IMR-90 (cell line): ENCODE results near the gene XCR1. TPM values are rescaled to one million over a fixed set of nuclear protein-coding genes. Genes with fewer than 3 reads are reported as not detected.

Experiments
- ATAC-seq: fragments of 200-7000 bp; cut with Tn5 transposase; 2 replicates; pipeline ENCODE4 v1.9.1; 2020; ENCODE audit warnings: low read depth, mild to moderate bottlenecking, moderate library complexity
- BruUV-seq: library from RNA; stranded (reverse); fragments of 400-500 nt; replicated peaks from 2 replicates; lab custom pipeline; 2021; lab: Mats Ljungman, UMichigan
- CTCF ChIA-PET: fragments of 300-600 bp; formaldehyde crosslinking; extraction: SDS; loops from one replicate; lab custom pipeline; 2021; ENCODE audit warnings: antibody characterized with exemption; lab: Yijun Ruan, JAX
- POLR2A ChIA-PET: fragments of 300-600 bp; sonication (Branson Sonifier 250); formaldehyde crosslinking; loops from one replicate; lab custom pipeline; 2022; ENCODE audit warnings: antibody characterized with exemption; ENCODE audit not compliant: unreplicated experiment; lab: Charles Lee
- DNase-seq: peaks from one replicate; pipeline ENCODE4 v3.0.0; 2013
- H2AFZ ChIP-seq: replicated peaks from 2 replicates; pipeline ENCODE3; 2013; ENCODE audit warnings: low read length, mild to moderate bottlenecking; ENCODE audit not compliant: poor library complexity
- H2AK5ac ChIP-seq: 2 replicates; pipeline ENCODE4 v1.6.1; 2013; ENCODE audit warnings: low read depth, low read length, inconsistent platforms
- H2AK9ac ChIP-seq: replicated peaks from 2 replicates; pipeline ENCODE3; 2013; ENCODE audit warnings: mild to moderate bottlenecking, low read depth, low read length, moderate library complexity; ENCODE audit not compliant: poor library complexity
- H2BK120ac ChIP-seq: 2 replicates; pipeline ENCODE4 v1.6.1; 2013; ENCODE audit warnings: low read depth, low read length, inconsistent platforms
- H2BK15ac ChIP-seq: 3 replicates; pipeline ENCODE4 v1.6.1; 2013; ENCODE audit warnings: low read depth, low read length, inconsistent platforms
- H2BK20ac ChIP-seq: 2 replicates; pipeline ENCODE4 v1.6.1; 2013; ENCODE audit warnings: low read depth, mild to moderate bottlenecking, inconsistent platforms, low read length, moderate library complexity
- H2BK5ac ChIP-seq: 2 replicates; pipeline ENCODE4 v1.6.1; 2013; ENCODE audit warnings: mild to moderate bottlenecking, low read depth, low read length, inconsistent platforms; ENCODE audit not compliant: poor library complexity, severe bottlenecking
- H3K14ac ChIP-seq: replicated peaks from 2 replicates; pipeline ENCODE4 v1.6.1; 2013; ENCODE audit warnings: low read depth, low read length, inconsistent platforms
- H3K18ac ChIP-seq: 2 replicates; pipeline ENCODE4 v1.6.1; 2013; ENCODE audit warnings: low read depth, low read length, control low read depth
- H3K23ac ChIP-seq: 2 replicates; pipeline ENCODE4 v1.6.1; 2013; ENCODE audit warnings: low read depth, low read length, inconsistent platforms
- H3K27ac ChIP-seq: 2 replicates; pipeline ENCODE4 v1.5.1; 2013; ENCODE audit warnings: mild to moderate bottlenecking, control low read depth, low read length; ENCODE audit not compliant: insufficient read depth
- H3K27me3 ChIP-seq: 2 replicates; pipeline ENCODE4 v1.6.1; 2013; ENCODE audit warnings: low read length; ENCODE audit not compliant: control insufficient read depth, insufficient read depth
- H3K36me3 ChIP-seq: 2 replicates; pipeline ENCODE4 v1.6.1; 2013; ENCODE audit warnings: low read length, mixed read lengths; ENCODE audit not compliant: control insufficient read depth, insufficient read depth
- H3K4ac ChIP-seq: 2 replicates; pipeline ENCODE4 v1.6.1; 2013; ENCODE audit warnings: low read depth, low read length, inconsistent platforms
- H3K4me1 ChIP-seq: 2 replicates; pipeline ENCODE4 v1.6.1; 2013; ENCODE audit warnings: low read length, mixed read lengths; ENCODE audit not compliant: control insufficient read depth, insufficient read depth
- H3K4me2 ChIP-seq: 2 replicates; pipeline ENCODE4 v1.6.1; 2013; ENCODE audit warnings: low read depth, mild to moderate bottlenecking, control low read depth, low read length, moderate library complexity
- H3K4me3 ChIP-seq: 2 replicates; pipeline ENCODE4 v1.5.1; 2013; ENCODE audit warnings: low read depth, mild to moderate bottlenecking, control low read depth, low read length, moderate library complexity; ENCODE audit not compliant: insufficient read depth
- H3K56ac ChIP-seq: 2 replicates; pipeline ENCODE4 v1.6.1; 2013; ENCODE audit warnings: low read length, inconsistent platforms; ENCODE audit not compliant: insufficient read depth; ENCODE audit errors: extremely low read depth
- H3K79me1 ChIP-seq, 2 experiments: 2 replicates each; pipeline ENCODE4 v1.6.1; 2013; ENCODE audit warnings: low read length in 2 of 2, inconsistent platforms in 1 of 2, low read depth in 1 of 2
- H3K9ac ChIP-seq: 2 replicates; pipeline ENCODE4 v1.6.1; 2013; ENCODE audit warnings: low read depth, low read length, control low read depth
- H3K9me1 ChIP-seq: 2 replicates; pipeline ENCODE4 v1.6.1; 2013; ENCODE audit warnings: low read length, inconsistent platforms; ENCODE audit not compliant: insufficient read depth
- H3K9me3 ChIP-seq: 2 replicates; pipeline ENCODE4 v1.6.1; 2013; ENCODE audit warnings: low read length; ENCODE audit not compliant: control insufficient read depth, insufficient read depth
- H4K20me1 ChIP-seq: 2 replicates; pipeline ENCODE4 v1.6.1; 2013; ENCODE audit warnings: low read length, inconsistent platforms; ENCODE audit not compliant: insufficient read depth
- H4K5ac ChIP-seq: 2 replicates; pipeline ENCODE4 v1.6.1; 2013; ENCODE audit warnings: mild to moderate bottlenecking, low read depth, low read length, control low read depth
- H4K8ac ChIP-seq, 2 experiments: 2 replicates each; pipeline ENCODE4 v1.6.1; 2013; ENCODE audit warnings: low read depth in 2 of 2, low read length in 2 of 2, control low read depth in 1 of 2, inconsistent platforms in 1 of 2
- H4K91ac ChIP-seq: 2 replicates; pipeline ENCODE4 v1.6.1; 2013; ENCODE audit warnings: low read depth, low read length, inconsistent platforms; ENCODE audit not compliant: insufficient read depth
- BHLHE40 ChIP-seq: fragments of 150-350 bp; IDR thresholded peaks from 2 replicates; pipeline ENCODE4 v1.6.1; 2016; ENCODE audit warnings: mild to moderate bottlenecking, low read depth, low read length
- CEBPB ChIP-seq: IDR thresholded peaks from 2 replicates; pipeline ENCODE4 v1.6.1; 2012; ENCODE audit warnings: low read depth, low read length, improper control_type of control experiment
- CHD1 ChIP-seq: IDR thresholded peaks from 2 replicates; pipeline ENCODE4 v1.6.1; 2012; ENCODE audit warnings: low read depth, low read length, improper control_type of control experiment
- FOS ChIP-seq: fragments of 150-350 bp; IDR thresholded peaks from 2 replicates; pipeline ENCODE4 v1.6.1; 2016; ENCODE audit warnings: low read depth, low read length
- MAFK ChIP-seq: IDR thresholded peaks from 2 replicates; pipeline ENCODE4 v1.6.1; 2012; ENCODE audit warnings: low read depth, low read length, improper control_type of control experiment
- MAZ ChIP-seq: IDR thresholded peaks from 2 replicates; pipeline ENCODE4 v1.6.1; 2012; ENCODE audit warnings: low read depth, mild to moderate bottlenecking, low read length, improper control_type of control experiment, moderate library complexity, borderline replicate concordance
- MXI1 ChIP-seq: IDR thresholded peaks from 2 replicates; pipeline ENCODE4 v1.6.1; 2012; ENCODE audit warnings: low read depth, mild to moderate bottlenecking, low read length, moderate library complexity, borderline replicate concordance
- NFE2L2 ChIP-seq: fragments of 150-350 bp; IDR thresholded peaks from 2 replicates; pipeline ENCODE4 v1.6.1; 2016; ENCODE audit warnings: low read depth, mild to moderate bottlenecking, low read length
- RCOR1 ChIP-seq: IDR thresholded peaks from 2 replicates; pipeline ENCODE4 v1.6.1; 2012; ENCODE audit warnings: mild to moderate bottlenecking, low read length, improper control_type of control experiment; ENCODE audit not compliant: insufficient replicate concordance
- RFX5 ChIP-seq: IDR thresholded peaks from 2 replicates; pipeline ENCODE4 v1.8.0; 2012; ENCODE audit warnings: low read depth, mild to moderate bottlenecking, low read length, moderate library complexity
- USF2 ChIP-seq: fragments of 150-350 bp; IDR thresholded peaks from 2 replicates; pipeline ENCODE4 v1.6.1; 2017; ENCODE audit warnings: mild to moderate bottlenecking, antibody characterized with exemption, low read length, low read depth
- WGBS, 2 experiments: methylation state at CpG; one replicate each; pipeline versions ENCODE4 v1.1.5 to v1.1.7; 2013; ENCODE audit warnings: missing lambda C conversion rate in 2 of 2; ENCODE audit not compliant: insufficient read length in 1 of 2; ENCODE audit errors: extremely low coverage in 2 of 2; 5-methylcytosine and 5-hydroxymethylcytosine counted together
- dilution Hi-C: fragments of 300-500 bp; cut with HindIII; formaldehyde crosslinking; loops from one replicate; pipeline ENCODE4 v1.14.3; 2018; ENCODE audit warnings: low sequenced_read_pairs; ENCODE audit not compliant: unreplicated experiment
- in situ Hi-C: fragments of 300-500 bp; cut with MboI; formaldehyde crosslinking; loops from 3 replicates; pipeline ENCODE4 v1.14.3; 2019; ENCODE audit warnings: low sequenced_read_pairs, inconsistent platforms, mixed read lengths
- intact Hi-C: fragments of 100-400 bp; cut with micrococcal nuclease; formaldehyde crosslinking; loops from 2 replicates; pipeline ENCODE4 v1.10.0; 2022
- polyA plus RNA-seq, 3 experiments: library from polyadenylated mRNA; depleted of rRNA; stranded (reverse); fragments of >200 nt; gene quantifications; 2 replicates each; pipeline ENCODE4 v1.2.3, GENCODE V29; 2012; ENCODE audit warnings: low replicate concordance in 1 of 3
- total RNA-seq: library from RNA; depleted of rRNA; stranded (reverse); fragments of >200 nt; gene quantifications from 2 replicates; pipeline ENCODE4 v1.2.3, GENCODE V29; 2012
- TF ChIP-seq, protein P1 (sequence below): fragments of 150-350 bp; IDR thresholded peaks from 2 replicates; pipeline ENCODE4 v1.6.1; 2016; ENCODE audit warnings: low read depth, mild to moderate bottlenecking, low read length, moderate library complexity, borderline replicate concordance
- TF ChIP-seq, protein P2 (sequence below): conservative IDR thresholded peaks from 2 replicates; pipeline ENCODE4 v1.5.1; 2012; ENCODE audit warnings: mild to moderate bottlenecking, low read depth, low read length, improper control_type of control experiment

Gene XCR1
- total and polyA plus RNA-seq, 2 of the 4 experiments (the other 2 are of a cell fraction), result not detected

DNA sequence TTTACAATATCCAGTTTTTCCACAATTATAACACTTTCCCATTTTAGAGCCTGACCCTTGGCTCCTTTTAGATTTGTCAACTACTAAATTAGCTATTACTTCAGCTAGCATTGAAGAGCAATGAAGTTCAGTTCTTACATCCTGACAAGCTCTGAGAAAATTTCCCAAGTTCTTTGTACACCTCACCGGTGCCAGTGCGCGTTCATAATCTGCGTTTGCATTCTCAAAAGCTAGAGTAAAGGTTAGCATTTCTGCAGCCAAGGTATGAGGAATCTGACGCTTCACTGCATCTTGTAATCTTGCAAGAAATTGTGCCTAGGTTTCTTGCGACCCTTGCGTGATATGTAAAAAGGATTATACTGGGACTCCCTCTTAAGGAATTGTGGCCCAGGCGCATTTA is 25.2 kb upstream of the XCR1 start:
- Histone ChIP-seq H3K27me3 (peaks cover 26% of the 10 kb centered on the region), H2BK120ac (no peak overlapping the region)

More for the DNA sequence above, 25.2 kb upstream of the XCR1 start:
- no peak overlapping the region for H3K4me2 ChIP-seq
- H4K5ac ChIP-seq, result no peak overlapping the region
- intact Hi-C loops (no loop called here), in situ Hi-C loops (no loop called here), dilution Hi-C loops (no loop called here)
- no peaks in the 10 kb centered on the region for H3K79me1 ChIP-seq
- ATAC-seq (no peak), DNase-seq (no peak)
- H4K20me1 ChIP-seq, result no peaks in the 10 kb centered on the region
- no peaks in the 10 kb centered on the region for H3K9me1 ChIP-seq
- H3K4me1 ChIP-seq, result no peaks in the 10 kb centered on the region; the same call in 1 of the 2 replicates
- POLR2A ChIA-PET, result interaction anchor here (0.6 kb wide), 1 partner anchor 23 kb away, joined by 3 read pairs; no protein-coding TSS in a partner anchor
- no peaks in the 10 kb centered on the region for H3K9me3 ChIP-seq
- H3K36me3 ChIP-seq, result no peaks in the 10 kb centered on the region
- H2AK5ac ChIP-seq, result no peak overlapping the region
- no peak overlapping the region for H3K14ac ChIP-seq
- no peak overlapping the region for H3K27ac ChIP-seq
- no peak overlapping the region for H2BK20ac ChIP-seq
- CTCF ChIA-PET, result no interaction called here
- 100% methylated on average over 1 of the region's 8 CpGs; no CpG with 5 or more reads in 1 of the 2 experiments for WGBS, 2 experiments
- no peak overlapping the region for H2AK9ac ChIP-seq
- no peak overlapping the region for H3K9ac ChIP-seq
- H3K4me3 ChIP-seq, result no peak overlapping the region
- no peak overlapping the region for H4K91ac ChIP-seq
- H3K4ac ChIP-seq, result no peak overlapping the region
- no peak overlapping the region for H3K18ac ChIP-seq
- H3K56ac ChIP-seq, result no peak overlapping the region
- no peak overlapping the region for H2BK5ac ChIP-seq
- TF ChIP-seq CHD1, result no peak
- no peak for TF ChIP-seq NFE2L2
- TF ChIP-seq MAFK, result no peak
- TF ChIP-seq RFX5, result no peak
- TF ChIP-seq FOS, result no peak
- TF ChIP-seq CEBPB, result no peak
- TF ChIP-seq, protein P1, sequence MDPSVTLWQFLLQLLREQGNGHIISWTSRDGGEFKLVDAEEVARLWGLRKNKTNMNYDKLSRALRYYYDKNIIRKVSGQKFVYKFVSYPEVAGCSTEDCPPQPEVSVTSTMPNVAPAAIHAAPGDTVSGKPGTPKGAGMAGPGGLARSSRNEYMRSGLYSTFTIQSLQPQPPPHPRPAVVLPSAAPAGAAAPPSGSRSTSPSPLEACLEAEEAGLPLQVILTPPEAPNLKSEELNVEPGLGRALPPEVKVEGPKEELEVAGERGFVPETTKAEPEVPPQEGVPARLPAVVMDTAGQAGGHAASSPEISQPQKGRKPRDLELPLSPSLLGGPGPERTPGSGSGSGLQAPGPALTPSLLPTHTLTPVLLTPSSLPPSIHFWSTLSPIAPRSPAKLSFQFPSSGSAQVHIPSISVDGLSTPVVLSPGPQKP, result no peak
- no peak for TF ChIP-seq MAZ
- TF ChIP-seq USF2, result no peak
- no peak for TF ChIP-seq BHLHE40
- TF ChIP-seq, protein P2, sequence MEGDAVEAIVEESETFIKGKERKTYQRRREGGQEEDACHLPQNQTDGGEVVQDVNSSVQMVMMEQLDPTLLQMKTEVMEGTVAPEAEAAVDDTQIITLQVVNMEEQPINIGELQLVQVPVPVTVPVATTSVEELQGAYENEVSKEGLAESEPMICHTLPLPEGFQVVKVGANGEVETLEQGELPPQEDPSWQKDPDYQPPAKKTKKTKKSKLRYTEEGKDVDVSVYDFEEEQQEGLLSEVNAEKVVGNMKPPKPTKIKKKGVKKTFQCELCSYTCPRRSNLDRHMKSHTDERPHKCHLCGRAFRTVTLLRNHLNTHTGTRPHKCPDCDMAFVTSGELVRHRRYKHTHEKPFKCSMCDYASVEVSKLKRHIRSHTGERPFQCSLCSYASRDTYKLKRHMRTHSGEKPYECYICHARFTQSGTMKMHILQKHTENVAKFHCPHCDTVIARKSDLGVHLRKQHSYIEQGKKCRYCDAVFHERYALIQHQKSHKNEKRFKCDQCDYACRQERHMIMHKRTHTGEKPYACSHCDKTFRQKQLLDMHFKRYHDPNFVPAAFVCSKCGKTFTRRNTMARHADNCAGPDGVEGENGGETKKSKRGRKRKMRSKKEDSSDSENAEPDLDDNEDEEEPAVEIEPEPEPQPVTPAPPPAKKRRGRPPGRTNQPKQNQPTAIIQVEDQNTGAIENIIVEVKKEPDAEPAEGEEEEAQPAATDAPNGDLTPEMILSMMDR, result no peak
- TF ChIP-seq MXI1, result no peak
- no peak for TF ChIP-seq RCOR1
- H2BK15ac ChIP-seq, result no peak overlapping the region
- no peak overlapping the region for H3K23ac ChIP-seq
- no peak overlapping the region for H2AFZ ChIP-seq
- H4K8ac ChIP-seq, result no peak overlapping the region
- BruUV-seq, result no TSS peak
